ENCODE data around the gene MSI2. TPM values are rescaled to one million over a fixed set of nuclear protein-coding genes. Genes with fewer than 3 reads are reported as not detected.

Gene MSI2
- total RNA-seq, 2 donors from 2014 or later: 30.1 to 41.1 TPM

- Histone ChIP-seq H3K27ac (no peak overlapping the region), H3K9me3 (peaks cover 0 to 14% of the 10 kb centered on the region in 2 donors), H3K27me3 (no peaks in the 10 kb centered on the region), H3K36me3 (no peaks in the 10 kb centered on the region), H3K4me3 (no peak overlapping the region), H3K4me1 (peaks cover 0 to 9% of the 10 kb centered on the region in 2 donors)
- no peak for TF ChIP-seq CTCF (IDR thresholded peaks at IDR 0.05)
- DNase-seq (ENCODE audit: low spot score): no peak
Observed at GRCh38 chr17:57396511-57396921, 140.2 kb downstream of the MSI2 start.

- no peak for TF ChIP-seq CTCF (IDR thresholded peaks at IDR 0.05)
- Histone ChIP-seq H3K36me3 (no peaks in the 10 kb centered on the region), H3K27me3 (no peaks in the 10 kb centered on the region), H3K4me3 (no peak overlapping the region), H3K4me1 (peaks cover 0 to 16% of the 10 kb centered on the region in 2 donors), H3K9me3 (peaks cover 0 to 14% of the 10 kb centered on the region in 2 donors), H3K27ac (no peak overlapping the region)
- DNase-seq (ENCODE audit: low spot score): no peak
Observed at GRCh38 chr17:57397402-57397801, 141.1 kb downstream of the MSI2 start.

- H3K27ac ChIP-seq: no peak overlapping the region
- H3K27me3 ChIP-seq: no peaks in the 10 kb centered on the region
- no peaks in the 10 kb centered on the region for H3K9me3 ChIP-seq
- TF ChIP-seq CTCF (IDR thresholded peaks at IDR 0.05): no peak
- no peak for DNase-seq (ENCODE audit: low spot score)
- H3K4me1 ChIP-seq: peaks cover 0 to 39% of the 10 kb centered on the region in 2 donors
- H3K4me3 ChIP-seq: no peak overlapping the region
- H3K36me3 ChIP-seq: no peaks in the 10 kb centered on the region
Observed at GRCh38 chr17:57399690-57400089, 143.4 kb downstream of the MSI2 start.

- H3K4me3 ChIP-seq: no peak overlapping the region
- DNase-seq (ENCODE audit: low spot score): no peak
- peaks cover 0 to 44% of the 10 kb centered on the region in 2 donors for H3K4me1 ChIP-seq
- no peaks in the 10 kb centered on the region for H3K36me3 ChIP-seq
- H3K27me3 ChIP-seq: no peaks in the 10 kb centered on the region
- no peak for TF ChIP-seq CTCF (IDR thresholded peaks at IDR 0.05)
- H3K9me3 ChIP-seq: no peaks in the 10 kb centered on the region
- no peak overlapping the region for H3K27ac ChIP-seq
Observed at GRCh38 chr17:57400648-57401047, 144.3 kb downstream of the MSI2 start.

GRCh38 chr17:57401556-57402488, 145.5 kb downstream of the MSI2 start:
- peaks cover 0 to 54% of the 10 kb centered on the region in 2 donors for H3K4me1 ChIP-seq
- H3K9me3 ChIP-seq: no peaks in the 10 kb centered on the region
- DNase-seq (ENCODE audit: low spot score): no peak
- peak in 1 of 2 donors; percentile 20 for TF ChIP-seq CTCF (IDR thresholded peaks at IDR 0.05)
- no peak overlapping the region for H3K4me3 ChIP-seq
- H3K27ac ChIP-seq: no peak overlapping the region
- no peaks in the 10 kb centered on the region for H3K36me3 ChIP-seq
- H3K27me3 ChIP-seq: no peaks in the 10 kb centered on the region

Data from right atrium auricular region (tissue), 2 donors.